ENCODE data around the gene ABCB9.

The ABCB9 gene

GRCh38 chr12:123003257-123003656 lies 37.0 kb upstream of the ABCB9 start:
- peaks cover 0 to 7% of the 10 kb centered on the region in 2 donors for H3K36me3 ChIP-seq (ENCODE audit: control insufficient read depth in 2 of 2, insufficient read depth in 2 of 2, low read length in 2 of 2)
- no peak overlapping the region for H3K27ac ChIP-seq (ENCODE audit: low read depth in 2 of 2, low read length in 2 of 2)
- H3K4me3 ChIP-seq (ENCODE audit: low read length in 2 of 2): no peak overlapping the region
- H3K9me3 ChIP-seq (ENCODE audit: control insufficient read depth in 2 of 2, low read length in 2 of 2): no peaks in the 10 kb centered on the region
- no peaks in the 10 kb centered on the region for H3K27me3 ChIP-seq (ENCODE audit: control insufficient read depth in 2 of 2, insufficient read depth in 2 of 2, low read length in 2 of 2)
- H3K9ac ChIP-seq (ENCODE audit: low read depth in 1 of 2, low read length in 2 of 2): no peak overlapping the region
- no peaks in the 10 kb centered on the region for H3K4me1 ChIP-seq (ENCODE audit: control insufficient read depth in 2 of 2, insufficient read depth in 2 of 2, low read length in 2 of 2)

- H3K36me3 ChIP-seq (ENCODE audit: control insufficient read depth in 2 of 2, insufficient read depth in 2 of 2, low read length in 2 of 2): peaks cover 0 to 2% of the 10 kb centered on the region in 2 donors
- H3K9me3 ChIP-seq (ENCODE audit: control insufficient read depth in 2 of 2, low read length in 2 of 2): no peaks in the 10 kb centered on the region
- no peak overlapping the region for H3K4me3 ChIP-seq (ENCODE audit: low read length in 2 of 2)
- no peak overlapping the region for H3K27ac ChIP-seq (ENCODE audit: low read depth in 2 of 2, low read length in 2 of 2)
- H3K4me1 ChIP-seq (ENCODE audit: control insufficient read depth in 2 of 2, insufficient read depth in 2 of 2, low read length in 2 of 2): no peaks in the 10 kb centered on the region
- H3K27me3 ChIP-seq (ENCODE audit: control insufficient read depth in 2 of 2, insufficient read depth in 2 of 2, low read length in 2 of 2): no peaks in the 10 kb centered on the region
- H3K9ac ChIP-seq (ENCODE audit: low read depth in 1 of 2, low read length in 2 of 2): no peak overlapping the region
These were observed 35.2 kb upstream of the ABCB9 start for GRCh38 chr12:123001464-123001863.

- Histone ChIP-seq H3K9me3 (ENCODE audit: control insufficient read depth in 2 of 2, low read length in 2 of 2) (no peaks in the 10 kb centered on the region), H3K4me1 (ENCODE audit: control insufficient read depth in 2 of 2, insufficient read depth in 2 of 2, low read length in 2 of 2) (peaks cover 0 to 2% of the 10 kb centered on the region in 2 donors), H3K4me3 (ENCODE audit: low read length in 2 of 2) (no peak overlapping the region), H3K36me3 (ENCODE audit: control insufficient read depth in 2 of 2, insufficient read depth in 2 of 2, low read length in 2 of 2) (peaks cover 0 to 2% of the 10 kb centered on the region in 2 donors), H3K27me3 (ENCODE audit: control insufficient read depth in 2 of 2, insufficient read depth in 2 of 2, low read length in 2 of 2) (no peaks in the 10 kb centered on the region), H3K27ac (ENCODE audit: low read depth in 2 of 2, low read length in 2 of 2) (no peak overlapping the region), H3K9ac (ENCODE audit: low read depth in 1 of 2, low read length in 2 of 2) (no peak overlapping the region)
These were observed 34.3 kb upstream of the ABCB9 start for GRCh38 chr12:123000578-123000977.

GRCh38 chr12:122999986-123000420 lies 33.7 kb upstream of the ABCB9 start:
- Histone ChIP-seq H3K9me3 (ENCODE audit: control insufficient read depth in 2 of 2, low read length in 2 of 2) (no peaks in the 10 kb centered on the region), H3K9ac (ENCODE audit: low read depth in 1 of 2, low read length in 2 of 2) (no peak overlapping the region), H3K4me3 (ENCODE audit: low read length in 2 of 2) (no peak overlapping the region), H3K27ac (ENCODE audit: low read depth in 2 of 2, low read length in 2 of 2) (no peak overlapping the region), H3K4me1 (ENCODE audit: control insufficient read depth in 2 of 2, insufficient read depth in 2 of 2, low read length in 2 of 2) (peaks cover 0 to 2% of the 10 kb centered on the region in 2 donors), H3K27me3 (ENCODE audit: control insufficient read depth in 2 of 2, insufficient read depth in 2 of 2, low read length in 2 of 2) (no peaks in the 10 kb centered on the region), H3K36me3 (ENCODE audit: control insufficient read depth in 2 of 2, insufficient read depth in 2 of 2, low read length in 2 of 2) (peaks cover 0 to 2% of the 10 kb centered on the region in 2 donors)

GRCh38 chr12:122999196-122999946 lies 33.1 kb upstream of the ABCB9 start:
- Histone ChIP-seq H3K9ac (ENCODE audit: low read depth in 1 of 2, low read length in 2 of 2) (no peak overlapping the region), H3K27me3 (ENCODE audit: control insufficient read depth in 2 of 2, insufficient read depth in 2 of 2, low read length in 2 of 2) (no peaks in the 10 kb centered on the region), H3K36me3 (ENCODE audit: control insufficient read depth in 2 of 2, insufficient read depth in 2 of 2, low read length in 2 of 2) (peaks cover 0 to 2% of the 10 kb centered on the region in 2 donors), H3K27ac (ENCODE audit: low read depth in 2 of 2, low read length in 2 of 2) (no peak overlapping the region), H3K4me3 (ENCODE audit: low read length in 2 of 2) (no peak overlapping the region), H3K9me3 (ENCODE audit: control insufficient read depth in 2 of 2, low read length in 2 of 2) (no peaks in the 10 kb centered on the region), H3K4me1 (ENCODE audit: control insufficient read depth in 2 of 2, insufficient read depth in 2 of 2, low read length in 2 of 2) (peaks cover 0 to 2% of the 10 kb centered on the region in 2 donors)

- H3K27ac ChIP-seq (ENCODE audit: low read depth in 2 of 2, low read length in 2 of 2): no peak overlapping the region
- H3K4me1 ChIP-seq (ENCODE audit: control insufficient read depth in 2 of 2, insufficient read depth in 2 of 2, low read length in 2 of 2): peaks cover 0 to 2% of the 10 kb centered on the region in 2 donors
These were observed 32.1 kb upstream of the ABCB9 start for GRCh38 chr12:122998316-122998715.

GRCh38 chr12:122997343-122998250 lies 31.3 kb upstream of the ABCB9 start:
- Histone ChIP-seq H3K9ac (ENCODE audit: low read depth in 1 of 2, low read length in 2 of 2) (no peak overlapping the region), H3K4me3 (ENCODE audit: low read length in 2 of 2) (no peak overlapping the region), H3K36me3 (ENCODE audit: control insufficient read depth in 2 of 2, insufficient read depth in 2 of 2, low read length in 2 of 2) (peaks cover 0 to 2% of the 10 kb centered on the region in 2 donors), H3K9me3 (ENCODE audit: control insufficient read depth in 2 of 2, low read length in 2 of 2) (no peaks in the 10 kb centered on the region), H3K27me3 (ENCODE audit: control insufficient read depth in 2 of 2, insufficient read depth in 2 of 2, low read length in 2 of 2) (no peaks in the 10 kb centered on the region), H3K4me1 (ENCODE audit: control insufficient read depth in 2 of 2, insufficient read depth in 2 of 2, low read length in 2 of 2) (peaks cover 0 to 2% of the 10 kb centered on the region in 2 donors), H3K27ac (ENCODE audit: low read depth in 2 of 2, low read length in 2 of 2) (no peak overlapping the region)

More at GRCh38 chr12:122998316-122998715, 32.1 kb upstream of the ABCB9 start:
- no peaks in the 10 kb centered on the region for H3K27me3 ChIP-seq (ENCODE audit: control insufficient read depth in 2 of 2, insufficient read depth in 2 of 2, low read length in 2 of 2)
- no peak overlapping the region for H3K4me3 ChIP-seq (ENCODE audit: low read length in 2 of 2)
- no peaks in the 10 kb centered on the region for H3K9me3 ChIP-seq (ENCODE audit: control insufficient read depth in 2 of 2, low read length in 2 of 2)
- peaks cover 0 to 2% of the 10 kb centered on the region in 2 donors for H3K36me3 ChIP-seq (ENCODE audit: control insufficient read depth in 2 of 2, insufficient read depth in 2 of 2, low read length in 2 of 2)
- no peak overlapping the region for H3K9ac ChIP-seq (ENCODE audit: low read depth in 1 of 2, low read length in 2 of 2)

GRCh38 chr12:122996621-122997342 lies 30.5 kb upstream of the ABCB9 start:
- Histone ChIP-seq H3K4me1 (ENCODE audit: control insufficient read depth in 2 of 2, insufficient read depth in 2 of 2, low read length in 2 of 2) (peaks cover 0 to 2% of the 10 kb centered on the region in 2 donors), H3K27me3 (ENCODE audit: control insufficient read depth in 2 of 2, insufficient read depth in 2 of 2, low read length in 2 of 2) (no peaks in the 10 kb centered on the region), H3K4me3 (ENCODE audit: low read length in 2 of 2) (no peak overlapping the region), H3K9me3 (ENCODE audit: control insufficient read depth in 2 of 2, low read length in 2 of 2) (no peaks in the 10 kb centered on the region), H3K9ac (ENCODE audit: low read depth in 1 of 2, low read length in 2 of 2) (no peak overlapping the region), H3K36me3 (ENCODE audit: control insufficient read depth in 2 of 2, insufficient read depth in 2 of 2, low read length in 2 of 2) (peaks cover 0 to 2% of the 10 kb centered on the region in 2 donors), H3K27ac (ENCODE audit: low read depth in 2 of 2, low read length in 2 of 2) (no peak overlapping the region)

- H3K27ac ChIP-seq (ENCODE audit: low read depth in 2 of 2, low read length in 2 of 2): no peak overlapping the region
- no peaks in the 10 kb centered on the region for H3K27me3 ChIP-seq (ENCODE audit: control insufficient read depth in 2 of 2, insufficient read depth in 2 of 2, low read length in 2 of 2)
- H3K36me3 ChIP-seq (ENCODE audit: control insufficient read depth in 2 of 2, insufficient read depth in 2 of 2, low read length in 2 of 2): peaks cover 0 to 2% of the 10 kb centered on the region in 2 donors
- no peak overlapping the region for H3K4me3 ChIP-seq (ENCODE audit: low read length in 2 of 2)
- H3K4me1 ChIP-seq (ENCODE audit: control insufficient read depth in 2 of 2, insufficient read depth in 2 of 2, low read length in 2 of 2): peaks cover 0 to 2% of the 10 kb centered on the region in 2 donors
- H3K9me3 ChIP-seq (ENCODE audit: control insufficient read depth in 2 of 2, low read length in 2 of 2): no peaks in the 10 kb centered on the region
- no peak overlapping the region for H3K9ac ChIP-seq (ENCODE audit: low read depth in 1 of 2, low read length in 2 of 2)
These were observed 29.9 kb upstream of the ABCB9 start for GRCh38 chr12:122996188-122996601.
